Mammary epithelial cell (primary cell): Measurements from ENCODE around the gene HS2ST1.

Experiments
- CTCF ChIP-seq, 2 donors: IDR thresholded peaks in 1 of 2; conservative IDR thresholded peaks in 1 of 2; 2 replicates each; pipeline ENCODE4 v1.5.1; 2011 to 2012; ENCODE audit warnings: inconsistent platforms in 2 of 2, low read length in 2 of 2, mild to moderate bottlenecking in 2 of 2, control low read depth in 1 of 2, low read depth in 1 of 2; ENCODE audit not compliant: insufficient read depth in 1 of 2; ENCODE audit errors: extremely low read depth in 1 of 2
- EZH2 ChIP-seq: IDR thresholded peaks from 2 replicates; pipeline ENCODE4 v1.6.1; 2012; ENCODE audit warnings: low read length, inconsistent platforms, borderline replicate concordance

- TF ChIP-seq CTCF (conservative IDR thresholded peaks at IDR 0.05 in 1 of 2, IDR thresholded peaks at IDR 0.05 in 1 of 2; ENCODE audit: extremely low read depth in 1 of 2, insufficient read depth in 1 of 2, low read depth in 1 of 2, low read length in 2 of 2), result no peak
- TF ChIP-seq EZH2, result no peak
These were observed 732 bp downstream of the HS2ST1 start for GRCh38 chr1:86914998-86915736.
